Osteoblast (primary cell): ENCODE results near the gene CALM3. TPM values are rescaled to one million over a fixed set of nuclear protein-coding genes. Genes with fewer than 3 reads are reported as not detected.

Source experiments
- DNase-seq: peaks from one replicate; pipeline ENCODE4 v3.0.0; 2011; ENCODE audit warnings: low spot score, mixed read lengths; ENCODE audit not compliant: insufficient read length; ENCODE audit errors: missing footprints
- H2AFZ ChIP-seq: 2 replicates; pipeline ENCODE4 v1.6.0; 2011; ENCODE audit warnings: mild to moderate bottlenecking, low read length
- H3K27ac ChIP-seq: 2 replicates; pipeline ENCODE4 v1.5.1; 2011; ENCODE audit warnings: mild to moderate bottlenecking, low read depth, low read length, moderate library complexity
- H3K27me3 ChIP-seq: 2 replicates; pipeline ENCODE4 v1.6.0; 2012; ENCODE audit warnings: mild to moderate bottlenecking, control low read depth, inconsistent platforms, low read length, moderate library complexity; ENCODE audit not compliant: insufficient read depth
- H3K36me3 ChIP-seq: 2 replicates; pipeline ENCODE4 v1.5.1; 2011; ENCODE audit warnings: mild to moderate bottlenecking, low read length, control low read depth, moderate library complexity; ENCODE audit not compliant: insufficient read depth
- H3K4me1 ChIP-seq: 2 replicates; pipeline ENCODE4 v1.5.1; 2011; ENCODE audit warnings: mild to moderate bottlenecking, low read length, control low read depth, moderate library complexity; ENCODE audit not compliant: insufficient read depth
- H3K4me2 ChIP-seq: 2 replicates; pipeline ENCODE4 v1.6.0; 2011; ENCODE audit warnings: mild to moderate bottlenecking, low read length; ENCODE audit not compliant: insufficient read depth
- H3K4me3 ChIP-seq: fragments of 200-600 bp; sonication (generic); 3 replicates; pipeline ENCODE4 v1.5.1; 2012; ENCODE audit warnings: mild to moderate bottlenecking, low read length, inconsistent platforms; ENCODE audit not compliant: insufficient read depth
- H3K79me2 ChIP-seq: 2 replicates; pipeline ENCODE4 v1.6.0; 2012; ENCODE audit warnings: mild to moderate bottlenecking, low read length, control low read depth, inconsistent platforms; ENCODE audit not compliant: insufficient read depth
- H3K9me3 ChIP-seq: 2 replicates; pipeline ENCODE4 v1.5.1; 2011; ENCODE audit warnings: low read depth, low read length, control low read depth
- H4K20me1 ChIP-seq: 2 replicates; pipeline ENCODE4 v1.6.0; 2012; ENCODE audit warnings: mild to moderate bottlenecking, low read length, control low read depth; ENCODE audit not compliant: insufficient read depth
- CTCF ChIP-seq: IDR thresholded peaks from 2 replicates; pipeline ENCODE4 v1.5.1; 2011; ENCODE audit warnings: mild to moderate bottlenecking, low read depth, low read length, moderate library complexity; ENCODE audit errors: extremely low read depth
- total RNA-seq: library from RNA; depleted of rRNA; stranded (reverse); fragments of >200 nt; gene quantifications from 2 replicates; pipeline ENCODE4 v1.2.3, GENCODE V29; 2012

The CALM3 gene
- total RNA-seq, 1 donor = 124 TPM

- H2AFZ ChIP-seq = no peak overlapping the region
- no peak overlapping the region for H3K4me2 ChIP-seq
- H3K79me2 ChIP-seq = no peaks in the 10 kb centered on the region
- no peak overlapping the region for H3K27ac ChIP-seq
- no peaks in the 10 kb centered on the region for H3K4me1 ChIP-seq
- H3K27me3 ChIP-seq = no peaks in the 10 kb centered on the region
- DNase-seq = peak; percentile 57
- TF ChIP-seq CTCF = no peak
- H4K20me1 ChIP-seq = no peaks in the 10 kb centered on the region
- no peaks in the 10 kb centered on the region for H3K36me3 ChIP-seq
- H3K4me3 ChIP-seq = no peak overlapping the region
- no peaks in the 10 kb centered on the region for H3K9me3 ChIP-seq
Measured at GRCh38 chr19:46648060-46648960, 47.2 kb downstream of the CALM3 start.

GRCh38 chr19:46648961-46649960, 48.1 kb downstream of the CALM3 start:
- no peaks in the 10 kb centered on the region for H3K27me3 ChIP-seq
- H3K4me2 ChIP-seq = no peak overlapping the region
- no peaks in the 10 kb centered on the region for H3K9me3 ChIP-seq
- no peaks in the 10 kb centered on the region for H3K79me2 ChIP-seq
- DNase-seq = peak; percentile 84
- TF ChIP-seq CTCF = no peak
- H3K27ac ChIP-seq = no peak overlapping the region
- no peak overlapping the region for H3K4me3 ChIP-seq
- H3K36me3 ChIP-seq = no peaks in the 10 kb centered on the region
- H3K4me1 ChIP-seq = no peaks in the 10 kb centered on the region
- H4K20me1 ChIP-seq = no peaks in the 10 kb centered on the region
- H2AFZ ChIP-seq = no peak overlapping the region

GRCh38 chr19:46650445-46650844, 49.3 kb downstream of the CALM3 start:
- no peaks in the 10 kb centered on the region for H3K36me3 ChIP-seq
- no peak overlapping the region for H3K4me2 ChIP-seq
- no peak overlapping the region for H3K27ac ChIP-seq
- H3K79me2 ChIP-seq = no peaks in the 10 kb centered on the region
- H3K4me1 ChIP-seq = no peaks in the 10 kb centered on the region
- H3K27me3 ChIP-seq = no peaks in the 10 kb centered on the region
- no peak for TF ChIP-seq CTCF
- H3K9me3 ChIP-seq = no peaks in the 10 kb centered on the region
- DNase-seq = no peak
- no peak overlapping the region for H2AFZ ChIP-seq
- H4K20me1 ChIP-seq = no peaks in the 10 kb centered on the region
- H3K4me3 ChIP-seq = no peak overlapping the region
